NCI-H1048 (cell line): ENCODE results near the gene VCP.

Experiments used
- DNase-seq: peaks from one replicate; lab custom pipeline; 2025; lab: John Stamatoyannopoulos, UW

The VCP gene

DNA sequence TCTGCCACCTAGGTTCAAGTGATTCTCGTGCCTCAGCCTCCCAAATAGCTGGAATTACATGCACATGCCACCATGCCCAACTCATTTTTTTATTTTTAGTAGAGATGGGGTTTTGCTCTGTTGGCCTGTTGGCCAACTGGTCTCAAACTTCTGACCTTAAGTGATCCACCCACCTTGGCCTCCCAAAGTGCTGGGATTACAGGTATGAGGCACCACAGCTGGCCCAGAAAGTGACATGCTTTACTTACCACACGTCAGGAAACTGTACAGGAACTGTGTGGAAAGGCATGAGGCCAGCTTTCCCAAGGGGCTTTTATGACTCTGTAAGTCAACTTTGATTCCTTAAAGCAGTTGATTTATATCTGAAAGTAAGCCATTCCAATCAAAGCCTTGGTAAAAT lies 57.9 kb downstream of the VCP start:
- no peak for DNase-seq

DNA sequence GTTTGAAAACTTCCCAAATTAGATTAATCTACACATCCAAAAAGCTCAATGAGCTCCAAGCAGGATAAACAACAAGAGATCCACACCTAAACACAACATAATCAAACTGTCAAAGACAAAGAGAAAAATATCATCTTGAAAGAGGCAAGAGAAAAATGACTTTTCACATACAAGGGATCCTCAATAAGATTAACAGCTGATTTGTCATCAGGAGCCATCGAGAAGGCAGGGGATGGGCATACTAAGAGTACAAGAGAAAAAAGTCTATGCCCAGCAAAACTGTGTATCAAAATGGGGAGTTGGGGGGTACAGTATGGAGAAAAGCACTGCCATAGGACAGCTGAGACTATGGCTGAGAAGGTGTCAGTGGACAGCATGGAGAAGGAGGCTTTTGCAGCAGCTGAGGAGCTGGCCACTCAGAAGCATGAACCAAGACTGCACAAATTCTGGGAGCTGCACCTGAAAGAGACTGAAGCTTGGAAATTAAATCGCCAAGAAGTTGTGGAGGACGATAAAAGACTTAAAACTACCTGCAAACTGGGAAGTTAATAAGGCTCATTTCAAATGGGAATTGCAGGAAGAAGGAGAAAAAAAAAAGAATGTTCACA lies 62.0 kb downstream of the VCP start:
- no peak for DNase-seq
